Hepatocyte (in vitro differentiated cells): ENCODE data around the gene NELFA.

Experiments
- CTCF ChIP-seq: fragments of 200-600 bp; sonication (generic); IDR thresholded peaks from 2 replicates; pipeline ENCODE4 v1.5.1; 2016; ENCODE audit warnings: antibody characterized with exemption, mild to moderate bottlenecking; ENCODE audit not compliant: poor library complexity
- EZH2 ChIP-seq: fragments of 200-600 bp; sonication (generic); IDR thresholded peaks from 2 replicates; pipeline ENCODE4 v1.6.1; 2016; ENCODE audit warnings: antibody characterized with exemption, mild to moderate bottlenecking, borderline replicate concordance
- EZH2phosphoT487 ChIP-seq: fragments of 200-600 bp; sonication (generic); IDR thresholded peaks from one replicate; pipeline ENCODE4 v1.6.1; 2018; ENCODE audit warnings: antibody characterized with exemption, mild to moderate bottlenecking, low read depth, moderate library complexity; ENCODE audit not compliant: unreplicated experiment, severe bottlenecking

GRCh38 chr4:1940566-1940965 is 68.2 kb downstream of the NELFA start:
- TF ChIP-seq CTCF (no peak), EZH2 (no peak), EZH2phosphoT487 (no peak)
